ENCODE results near the gene SH3GL1. TPM values are rescaled to one million over a fixed set of nuclear protein-coding genes. Genes with fewer than 3 reads are reported as not detected.

SH3GL1 gene
- total RNA-seq, 1 experiment from 2014 or later, result 108 TPM

DNA sequence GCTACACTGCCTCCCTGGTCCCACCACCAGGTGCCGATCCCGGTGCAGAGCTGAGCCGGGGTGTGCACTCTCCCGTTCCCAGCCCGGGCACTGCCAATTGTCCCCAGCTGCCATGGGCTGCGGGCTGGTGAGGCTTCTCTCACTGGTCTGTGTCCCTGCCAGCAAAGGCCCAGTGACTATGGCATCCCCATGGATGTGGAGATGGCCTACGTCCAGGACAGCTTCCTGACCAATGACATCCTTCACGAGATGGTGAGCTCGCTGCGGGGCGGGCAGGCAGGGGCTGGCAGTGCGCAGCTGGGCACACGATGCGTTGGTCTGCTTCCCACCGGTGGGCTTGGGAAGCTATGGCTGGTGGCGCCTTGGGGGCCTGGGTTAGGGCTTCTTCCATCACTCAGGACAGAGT is 42.4 kb downstream of the SH3GL1 start:
- no TSS peak for BruUV-seq (replicated peaks)
- Histone ChIP-seq H3K4me3 (ENCODE audit: low read depth, low read length, poor library complexity, severe bottlenecking) (no peak overlapping the region), H3K4me1 (ENCODE audit: insufficient read depth, low read length, poor library complexity, severe bottlenecking) (no peaks in the 10 kb centered on the region), H3K27me3 (replicated peaks; ENCODE audit: insufficient read depth, low read depth, low read length, poor library complexity) (no peaks in the 10 kb centered on the region), H3K36me3 (ENCODE audit: insufficient read depth, low read length, poor library complexity, severe bottlenecking) (peaks cover 35% of the 10 kb centered on the region), H3K9me3 (ENCODE audit: low read depth, low read length, poor library complexity, severe bottlenecking) (no peaks in the 10 kb centered on the region), H3K27ac (ENCODE audit: low read depth, low read length, poor library complexity, severe bottlenecking) (no peak overlapping the region)
- ChIA-PET CTCF (no interaction called here), POLR2A (ENCODE audit: low non-redundant PET) (no interaction called here)
- DNase-seq (ENCODE audit: low spot score), result no peak
- TF ChIP-seq EZH2 (IDR thresholded peaks at IDR 0.05; ENCODE audit: borderline replicate concordance, low read depth, low read length, poor library complexity, severe bottlenecking), result no peak
- TF ChIP-seq, protein P1, sequence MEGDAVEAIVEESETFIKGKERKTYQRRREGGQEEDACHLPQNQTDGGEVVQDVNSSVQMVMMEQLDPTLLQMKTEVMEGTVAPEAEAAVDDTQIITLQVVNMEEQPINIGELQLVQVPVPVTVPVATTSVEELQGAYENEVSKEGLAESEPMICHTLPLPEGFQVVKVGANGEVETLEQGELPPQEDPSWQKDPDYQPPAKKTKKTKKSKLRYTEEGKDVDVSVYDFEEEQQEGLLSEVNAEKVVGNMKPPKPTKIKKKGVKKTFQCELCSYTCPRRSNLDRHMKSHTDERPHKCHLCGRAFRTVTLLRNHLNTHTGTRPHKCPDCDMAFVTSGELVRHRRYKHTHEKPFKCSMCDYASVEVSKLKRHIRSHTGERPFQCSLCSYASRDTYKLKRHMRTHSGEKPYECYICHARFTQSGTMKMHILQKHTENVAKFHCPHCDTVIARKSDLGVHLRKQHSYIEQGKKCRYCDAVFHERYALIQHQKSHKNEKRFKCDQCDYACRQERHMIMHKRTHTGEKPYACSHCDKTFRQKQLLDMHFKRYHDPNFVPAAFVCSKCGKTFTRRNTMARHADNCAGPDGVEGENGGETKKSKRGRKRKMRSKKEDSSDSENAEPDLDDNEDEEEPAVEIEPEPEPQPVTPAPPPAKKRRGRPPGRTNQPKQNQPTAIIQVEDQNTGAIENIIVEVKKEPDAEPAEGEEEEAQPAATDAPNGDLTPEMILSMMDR (conservative IDR thresholded peaks at IDR 0.05; ENCODE audit: low read depth, low read length), result no peak
- intact Hi-C loops (cut with micrococcal nuclease; ENCODE audit: unreplicated experiment), result no loop called here

DNA sequence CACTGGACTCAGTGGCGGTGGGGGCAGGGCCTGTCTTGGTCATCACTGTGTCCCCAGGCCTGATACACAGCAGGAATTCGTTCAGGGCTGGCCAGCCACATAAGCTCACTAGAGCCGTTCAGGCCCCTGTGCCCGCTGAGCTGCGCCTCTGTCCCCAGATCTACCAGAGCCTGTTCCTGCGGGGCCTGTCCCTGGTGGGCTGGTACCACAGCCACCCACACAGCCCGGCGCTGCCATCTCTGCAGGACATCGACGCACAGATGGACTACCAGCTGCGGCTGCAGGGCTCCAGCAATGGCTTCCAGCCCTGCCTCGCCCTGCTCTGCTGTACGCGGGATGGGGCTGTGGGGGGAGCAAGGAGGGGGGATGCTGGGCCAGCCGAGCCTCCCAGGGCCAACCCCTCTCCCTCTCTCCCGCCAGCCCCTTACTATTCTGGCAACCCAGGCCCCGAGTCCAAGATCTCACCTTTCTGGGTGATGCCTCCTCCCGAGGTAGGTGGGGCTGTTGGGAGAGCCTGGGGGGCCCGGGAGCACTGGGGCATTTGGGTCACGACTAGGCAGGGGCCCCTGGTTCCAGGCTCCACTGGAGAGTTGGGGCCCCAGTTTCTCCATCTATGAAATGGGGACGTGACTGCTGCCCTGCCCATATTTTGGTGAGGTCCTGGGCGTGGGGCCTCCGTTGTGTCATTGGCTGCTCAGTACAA is 43.1 kb downstream of the SH3GL1 start:
- BruUV-seq (replicated peaks), result no TSS peak
- ChIA-PET CTCF (interaction anchor here (0.6 kb wide), 1 partner anchor 273 kb away, joined by 7 read pairs; no protein-coding TSS in a partner anchor), POLR2A (ENCODE audit: low non-redundant PET) (interaction anchor here (0.7 kb wide), 1 partner anchor 30 kb away, joined by 3 read pairs; no protein-coding TSS in a partner anchor)
- intact Hi-C loops (cut with micrococcal nuclease; ENCODE audit: unreplicated experiment), result no loop called here
- Histone ChIP-seq H3K36me3 (ENCODE audit: insufficient read depth, low read length, poor library complexity, severe bottlenecking) (peaks cover 35% of the 10 kb centered on the region), H3K4me1 (ENCODE audit: insufficient read depth, low read length, poor library complexity, severe bottlenecking) (no peaks in the 10 kb centered on the region), H3K27ac (ENCODE audit: low read depth, low read length, poor library complexity, severe bottlenecking) (no peak overlapping the region), H3K4me3 (ENCODE audit: low read depth, low read length, poor library complexity, severe bottlenecking) (no peak overlapping the region), H3K27me3 (replicated peaks; ENCODE audit: insufficient read depth, low read depth, low read length, poor library complexity) (no peaks in the 10 kb centered on the region), H3K9me3 (ENCODE audit: low read depth, low read length, poor library complexity, severe bottlenecking) (no peaks in the 10 kb centered on the region)
- TF ChIP-seq EZH2 (IDR thresholded peaks at IDR 0.05; ENCODE audit: borderline replicate concordance, low read depth, low read length, poor library complexity, severe bottlenecking), result no peak
- TF ChIP-seq, protein P1 (conservative IDR thresholded peaks at IDR 0.05; ENCODE audit: low read depth, low read length), result no peak
- no peak for DNase-seq (ENCODE audit: low spot score)

DNA sequence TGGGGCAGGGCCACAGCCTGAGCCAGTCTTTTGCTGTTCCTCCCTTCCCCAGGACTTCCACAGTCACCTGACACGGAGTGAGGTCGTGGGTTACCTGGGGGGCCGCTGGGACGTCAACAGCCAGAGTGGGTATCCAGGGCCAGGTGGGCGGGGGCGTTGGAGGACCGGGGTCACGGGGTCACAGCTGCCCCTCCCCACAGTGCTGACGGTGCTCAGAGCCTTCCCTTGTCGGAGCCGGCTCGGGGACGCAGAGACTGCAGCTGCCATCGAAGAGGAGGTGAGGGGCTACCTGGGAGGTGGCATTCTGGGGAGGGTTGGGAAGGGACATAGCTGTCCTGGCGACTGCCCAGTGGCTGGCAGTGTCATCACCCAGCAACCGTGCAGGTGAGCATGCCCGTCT is 45.5 kb downstream of the SH3GL1 start:
- Histone ChIP-seq H3K36me3 (ENCODE audit: insufficient read depth, low read length, poor library complexity, severe bottlenecking) (peaks cover 18% of the 10 kb centered on the region), H3K4me3 (ENCODE audit: low read depth, low read length, poor library complexity, severe bottlenecking) (no peak overlapping the region), H3K27ac (ENCODE audit: low read depth, low read length, poor library complexity, severe bottlenecking) (no peak overlapping the region), H3K4me1 (ENCODE audit: insufficient read depth, low read length, poor library complexity, severe bottlenecking) (no peaks in the 10 kb centered on the region), H3K27me3 (replicated peaks; ENCODE audit: insufficient read depth, low read depth, low read length, poor library complexity) (no peaks in the 10 kb centered on the region), H3K9me3 (ENCODE audit: low read depth, low read length, poor library complexity, severe bottlenecking) (no peaks in the 10 kb centered on the region)
- ChIA-PET POLR2A (ENCODE audit: low non-redundant PET) (no interaction called here), CTCF (no interaction called here)
- intact Hi-C loops (cut with micrococcal nuclease; ENCODE audit: unreplicated experiment), result no loop called here
- DNase-seq (ENCODE audit: low spot score), result no peak
- BruUV-seq (replicated peaks), result no TSS peak
- TF ChIP-seq EZH2 (IDR thresholded peaks at IDR 0.05; ENCODE audit: borderline replicate concordance, low read depth, low read length, poor library complexity, severe bottlenecking), result no peak
- TF ChIP-seq, protein P1 (conservative IDR thresholded peaks at IDR 0.05; ENCODE audit: low read depth, low read length), result no peak
